ENCODE data around the gene SOX18.
"Not testable (repeated sequence)": the region's sequence is repeated elsewhere in the genome, so short reads cannot be mapped to it uniquely, and the experiment has no call there.

Gene SOX18

DNA sequence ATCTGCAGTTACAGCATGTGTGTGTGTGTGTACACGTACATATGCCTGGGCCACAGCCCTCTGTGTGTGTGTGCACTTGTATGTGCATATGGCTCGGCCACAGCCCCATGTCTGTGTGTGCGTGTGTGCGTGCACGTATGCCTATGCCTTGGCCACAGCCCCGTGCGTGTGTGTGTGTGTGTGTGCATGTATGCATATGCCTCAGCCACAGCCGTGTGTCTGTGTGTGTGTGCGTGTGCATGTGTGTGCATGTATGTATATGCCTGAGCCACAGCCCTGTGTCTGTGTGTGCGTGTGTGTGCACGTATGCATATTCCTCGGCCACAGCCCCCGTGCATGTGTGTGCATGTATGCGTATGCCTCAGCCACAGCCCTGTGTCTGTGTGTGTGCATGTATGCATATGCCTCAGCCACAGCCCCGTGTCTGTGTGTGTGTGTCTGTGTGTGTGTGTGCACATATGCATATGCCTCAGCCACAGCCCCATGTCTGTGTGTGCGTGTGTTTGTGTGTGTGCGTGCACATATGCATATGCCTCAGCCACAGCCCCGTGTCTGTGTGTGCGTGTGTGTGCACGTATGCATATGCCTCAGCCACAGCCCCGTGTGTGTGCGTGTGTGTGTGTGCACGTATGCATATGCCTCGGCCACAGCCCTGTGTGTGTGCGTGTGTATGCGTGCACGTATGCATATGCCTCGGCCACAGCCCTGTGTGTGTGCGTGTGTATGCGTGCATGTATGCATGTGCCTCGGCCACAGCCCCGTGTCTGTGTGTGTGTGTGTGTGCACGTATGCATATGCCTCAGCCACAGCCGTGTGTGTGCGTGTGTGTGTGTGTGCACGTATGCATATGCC lies 28.1 kb downstream of the SOX18 start:
- DNase-seq, result no peak

DNA sequence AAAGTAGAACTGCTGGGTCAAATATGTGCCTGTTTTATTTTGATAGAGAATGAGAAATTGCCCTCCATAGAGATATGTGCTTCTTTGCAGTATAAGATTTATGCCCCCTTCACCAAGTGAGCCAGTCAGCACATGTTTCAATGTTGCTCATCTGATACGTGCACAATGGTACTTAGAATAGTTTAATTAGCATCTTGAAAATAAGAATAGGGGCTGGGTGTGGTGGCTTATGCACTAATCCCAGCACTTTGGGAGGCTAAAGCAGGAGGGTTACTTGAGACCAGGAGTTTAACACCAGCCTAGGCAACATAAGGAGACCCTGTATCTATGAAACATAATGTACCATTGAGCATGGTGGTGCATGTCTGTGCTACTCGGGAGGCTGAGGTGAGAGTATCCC lies 33.8 kb downstream of the SOX18 start:
- DNase-seq, result no peak

DNA sequence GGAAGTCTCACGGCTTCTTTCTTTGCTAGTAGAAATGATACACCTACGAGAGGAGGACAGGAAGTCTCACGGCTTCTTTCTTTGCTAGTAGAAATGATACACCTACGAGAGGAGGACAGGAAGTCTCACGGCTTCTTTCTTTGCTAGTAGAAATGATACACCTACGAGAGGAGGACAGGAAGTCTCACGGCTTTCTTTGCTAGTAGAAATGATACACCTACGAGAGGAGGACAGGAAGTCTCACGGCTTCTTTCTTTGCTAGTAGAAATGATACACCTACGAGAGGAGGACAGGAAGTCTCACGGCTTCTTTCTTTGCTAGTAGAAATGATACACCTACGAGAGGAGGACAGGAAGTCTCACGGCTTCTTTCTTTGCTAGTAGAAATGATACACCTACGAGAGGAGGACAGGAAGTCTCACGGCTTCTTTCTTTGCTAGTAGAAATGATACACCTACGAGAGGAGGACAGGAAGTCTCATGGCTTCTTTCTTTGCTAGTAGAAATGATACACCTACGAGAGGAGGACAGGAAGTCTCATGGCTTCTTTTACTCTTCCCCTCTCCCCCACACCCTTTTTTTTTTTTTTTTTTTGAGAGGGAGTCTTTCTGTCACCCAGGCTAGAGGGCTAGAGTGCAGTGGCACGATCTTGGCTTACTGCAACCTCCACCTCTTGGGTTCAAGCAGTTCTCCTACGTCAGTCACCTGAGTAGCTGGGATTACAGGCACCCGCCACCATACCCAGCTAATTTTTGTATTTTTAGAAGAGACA lies 36.9 kb downstream of the SOX18 start:
- not testable (repeated sequence) for DNase-seq

- no peak for DNase-seq
These were observed 38.1 kb downstream of the SOX18 start for GRCh38 chr20:64011366-64011779.

GRCh38 chr20:64010711-64011237 lies 38.7 kb downstream of the SOX18 start:
- DNase-seq, result no peak

DNA sequence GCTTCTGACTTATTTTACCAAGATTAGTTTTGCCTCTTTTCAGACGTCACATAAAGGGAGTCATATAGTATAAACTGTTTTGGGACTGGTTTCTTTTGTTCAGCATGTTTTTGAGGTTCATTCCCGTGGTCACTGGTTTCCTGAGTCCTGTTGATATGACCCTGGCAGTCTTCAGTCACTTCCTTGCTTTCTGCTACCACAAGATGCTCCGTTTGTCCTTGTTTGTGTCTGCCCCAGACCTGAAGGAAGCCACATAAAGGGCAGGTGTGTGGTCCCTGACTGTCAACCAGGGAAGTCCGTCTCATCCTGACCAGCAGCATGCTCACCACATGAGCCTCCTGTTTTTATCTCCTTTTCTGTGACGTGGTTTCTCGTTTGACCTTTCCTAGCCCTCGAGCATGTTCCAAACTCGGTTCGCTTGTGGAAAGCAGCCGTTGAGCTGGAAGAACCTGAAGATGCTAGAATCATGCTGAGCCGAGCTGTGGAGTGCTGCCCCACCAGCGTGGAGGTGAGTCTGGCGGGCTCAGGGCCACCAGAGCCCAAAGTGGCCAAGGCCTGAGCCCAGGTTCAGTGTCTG lies 39.5 kb downstream of the SOX18 start:
- DNase-seq, result no peak

DNA sequence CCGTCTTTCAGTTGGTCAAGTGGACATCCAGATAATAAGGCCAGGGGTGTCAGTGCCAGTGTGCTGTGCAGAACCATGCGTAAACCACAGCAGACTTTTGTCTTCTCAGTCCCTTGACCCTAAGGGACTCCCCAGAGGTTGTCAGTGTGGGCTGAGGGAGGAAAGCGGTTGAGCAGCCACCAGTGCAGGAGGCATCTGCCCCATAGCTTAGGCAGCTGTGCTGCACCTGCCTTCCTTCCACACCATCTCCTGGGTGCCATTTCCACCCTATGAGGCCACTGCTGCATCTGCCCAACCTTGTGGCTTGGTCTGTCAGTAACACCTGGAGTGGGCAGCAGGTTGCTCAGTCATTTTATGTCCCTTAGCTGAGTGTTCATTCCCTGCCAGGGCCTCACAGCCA lies 42.5 kb downstream of the SOX18 start:
- no peak for DNase-seq

- no peak for DNase-seq
These were observed 42.9 kb downstream of the SOX18 start for GRCh38 chr20:64006490-64006889.

DNA sequence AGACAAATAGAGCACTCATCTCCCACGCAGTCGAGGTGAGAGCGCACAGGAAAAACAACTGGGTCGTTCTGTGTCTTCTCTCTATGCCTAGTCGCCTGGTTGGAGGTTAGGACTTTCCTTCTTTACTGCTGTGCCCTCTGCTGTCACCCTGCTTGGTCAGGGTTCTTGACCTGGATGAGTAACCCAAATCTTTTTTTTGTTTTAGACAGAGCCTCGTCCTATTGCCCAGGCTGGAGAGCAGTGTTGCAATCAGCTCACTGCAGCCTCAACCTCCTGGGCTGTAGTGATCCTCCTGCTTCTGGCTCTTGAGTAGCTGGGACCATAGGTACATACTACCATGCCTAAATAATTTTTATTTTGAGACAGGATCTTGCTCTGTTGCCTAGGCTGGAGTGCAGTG lies 44.0 kb downstream of the SOX18 start:
- DNase-seq, result no peak

DNA sequence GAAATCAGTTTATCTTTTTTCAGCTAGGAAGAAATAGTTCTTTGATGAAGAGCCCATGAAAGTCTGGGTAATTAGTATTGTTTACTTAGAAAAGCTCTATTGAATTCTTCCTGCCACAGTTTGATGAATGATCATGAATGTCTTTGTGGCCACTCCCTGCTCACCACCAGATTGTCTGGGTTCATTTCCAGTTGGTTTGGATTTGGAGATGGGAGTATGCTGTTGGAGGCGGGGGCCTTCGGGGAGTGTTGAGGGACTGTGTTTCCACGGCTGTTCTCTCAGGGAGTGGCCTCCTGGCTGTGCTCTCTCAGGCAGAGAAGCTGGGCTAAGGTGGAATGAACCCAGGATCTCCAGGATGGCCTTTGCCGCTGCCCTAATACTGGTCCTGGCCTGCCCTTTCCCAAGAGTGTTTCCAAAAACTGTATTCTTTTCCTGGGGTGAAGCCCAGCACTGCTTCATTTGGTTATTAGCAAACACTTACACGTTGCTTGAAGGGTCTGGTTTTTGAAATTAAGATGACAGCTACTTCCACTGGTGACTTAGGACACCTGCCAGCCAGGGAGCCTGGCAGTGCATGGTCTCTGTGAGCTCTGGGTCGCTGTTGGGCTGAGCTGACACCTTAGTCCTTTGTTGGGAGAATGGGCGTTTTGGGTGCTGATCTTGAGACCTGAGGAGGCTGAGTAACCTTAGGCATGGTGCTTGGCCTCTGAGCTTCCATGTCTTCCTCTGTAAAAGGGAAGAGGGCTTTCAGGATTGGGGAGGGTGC lies 45.3 kb downstream of the SOX18 start:
- no peak for DNase-seq

DNA sequence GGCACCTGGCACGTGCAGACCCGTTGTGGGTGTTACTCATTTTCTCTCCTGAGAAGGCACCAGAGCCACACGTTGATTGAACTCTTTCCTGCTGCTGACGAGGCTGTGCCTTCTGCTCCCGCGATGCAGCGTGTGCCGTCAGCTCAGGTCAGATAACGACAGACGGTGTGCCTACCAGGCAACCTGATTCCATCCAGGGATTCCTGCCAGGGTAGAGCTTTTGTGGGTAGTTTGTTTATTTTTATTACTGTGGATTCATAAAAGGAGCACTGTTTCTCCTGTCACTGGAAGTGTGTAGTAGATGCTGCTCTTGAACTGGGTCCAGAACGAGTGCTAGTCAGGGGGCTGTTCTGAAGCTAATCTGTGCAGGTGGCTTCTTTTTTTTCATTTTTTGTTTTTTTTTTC lies 47.8 kb downstream of the SOX18 start:
- no peak for DNase-seq

DNA sequence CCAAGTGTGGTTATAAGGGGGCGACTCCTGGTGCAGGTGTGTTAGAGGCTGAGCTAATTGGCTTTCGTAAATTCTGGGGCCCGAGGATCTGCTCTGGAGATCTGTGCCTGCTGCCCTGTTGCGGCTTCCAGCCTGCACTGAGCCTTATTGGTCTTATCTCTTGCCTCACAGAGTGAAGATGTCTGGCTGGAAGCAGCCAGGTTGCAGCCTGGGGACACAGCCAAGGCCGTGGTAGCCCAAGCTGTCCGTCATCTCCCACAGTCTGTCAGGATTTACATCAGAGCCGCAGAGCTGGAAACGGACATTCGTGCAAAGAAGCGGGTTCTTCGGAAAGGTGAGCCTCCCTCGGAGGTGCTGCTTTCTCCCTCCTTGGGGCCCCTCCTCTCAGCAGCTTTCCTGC lies 48.5 kb downstream of the SOX18 start:
- DNase-seq, result no peak
